Measurements from ENCODE around the gene SOCS3.
A peak's percentile ranks its signal among the peaks of the same experiment; 100 is the strongest.

Gene SOCS3

GRCh38 chr17:78375401-78376151, 15.7 kb upstream of the SOCS3 start:
- Histone ChIP-seq H3K4me3 (ENCODE audit: low read depth in 1 of 2, low read length in 2 of 2) (no peak overlapping the region), H3K27ac (ENCODE audit: low read length) (peak overlapping the region; percentile 88), H3K9me3 (ENCODE audit: control insufficient read depth in 1 of 2, low read length in 2 of 2) (no peaks in the 10 kb centered on the region), H3K27me3 (ENCODE audit: low read depth, low read length) (no peaks in the 10 kb centered on the region), H3K36me3 (ENCODE audit: control insufficient read depth in 1 of 2, insufficient read depth in 2 of 2, low read length in 2 of 2) (peaks cover 0 to 10% of the 10 kb centered on the region in 2 donors), H3K4me1 (ENCODE audit: control insufficient read depth in 1 of 2, insufficient read depth in 2 of 2, low read length in 2 of 2) (peaks cover 11 to 13% of the 10 kb centered on the region in 2 donors)

GRCh38 chr17:78374631-78375274, 14.9 kb upstream of the SOCS3 start:
- no peaks in the 10 kb centered on the region for H3K27me3 ChIP-seq (ENCODE audit: low read depth, low read length)
- H3K36me3 ChIP-seq (ENCODE audit: control insufficient read depth in 1 of 2, insufficient read depth in 2 of 2, low read length in 2 of 2): peaks cover 0 to 10% of the 10 kb centered on the region in 2 donors
- no peak overlapping the region for H3K4me3 ChIP-seq (ENCODE audit: low read depth in 1 of 2, low read length in 2 of 2)
- H3K27ac ChIP-seq (ENCODE audit: low read length): peak overlapping the region; percentile 88
- H3K4me1 ChIP-seq (ENCODE audit: control insufficient read depth in 1 of 2, insufficient read depth in 2 of 2, low read length in 2 of 2): peaks cover 8 to 13% of the 10 kb centered on the region in 2 donors
- no peaks in the 10 kb centered on the region for H3K9me3 ChIP-seq (ENCODE audit: control insufficient read depth in 1 of 2, low read length in 2 of 2)

DNA sequence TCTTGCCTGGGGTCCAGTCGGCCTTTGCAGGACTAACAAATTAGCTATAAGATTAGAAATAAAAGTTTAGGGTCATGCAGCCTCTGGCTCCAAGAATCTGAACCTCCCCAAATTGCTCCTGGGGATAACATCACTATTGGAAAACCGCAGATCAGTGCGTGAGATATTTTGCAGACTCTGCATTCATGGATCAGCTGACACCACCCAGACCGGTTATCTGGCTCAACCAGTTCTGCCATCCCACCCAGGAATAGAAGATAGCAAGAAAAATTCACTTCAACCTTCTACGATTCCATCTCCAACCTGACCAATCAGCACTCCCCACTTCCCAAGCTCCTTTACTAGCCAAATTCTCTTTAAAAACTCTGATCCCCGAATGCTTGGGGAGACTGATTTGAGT, 14.3 kb upstream of the SOCS3 start:
- H3K9me3 ChIP-seq (ENCODE audit: control insufficient read depth in 1 of 2, low read length in 2 of 2): no peaks in the 10 kb centered on the region
- no peak overlapping the region for H3K4me3 ChIP-seq (ENCODE audit: low read depth in 1 of 2, low read length in 2 of 2)
- H3K36me3 ChIP-seq (ENCODE audit: control insufficient read depth in 1 of 2, insufficient read depth in 2 of 2, low read length in 2 of 2): peaks cover 0 to 10% of the 10 kb centered on the region in 2 donors
- H3K27me3 ChIP-seq (ENCODE audit: low read depth, low read length): no peaks in the 10 kb centered on the region
- H3K27ac ChIP-seq (ENCODE audit: low read length): peak overlapping the region; percentile 88
- peaks cover 3 to 10% of the 10 kb centered on the region in 2 donors for H3K4me1 ChIP-seq (ENCODE audit: control insufficient read depth in 1 of 2, insufficient read depth in 2 of 2, low read length in 2 of 2)

DNA sequence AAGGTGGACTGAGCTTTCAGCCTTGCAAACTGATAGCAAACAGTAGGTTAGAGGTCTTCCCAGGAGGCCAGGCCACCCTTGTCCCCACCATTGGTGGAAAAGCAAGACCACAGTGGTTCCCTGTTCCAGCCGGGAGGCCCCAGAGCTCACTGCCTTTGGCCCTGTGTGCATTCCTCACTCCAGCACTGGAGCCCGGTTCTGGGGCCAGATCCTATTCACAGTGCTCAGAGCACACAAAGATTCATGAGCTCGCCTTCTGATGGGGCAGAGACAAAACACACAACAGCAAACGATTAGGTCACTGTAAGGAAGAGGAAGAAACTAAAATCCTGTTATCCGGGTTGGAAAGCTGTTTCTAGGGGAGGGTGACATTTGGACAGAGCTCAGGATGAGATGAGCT, 13.0 kb upstream of the SOCS3 start:
- H3K9me3 ChIP-seq (ENCODE audit: control insufficient read depth in 1 of 2, low read length in 2 of 2): no peaks in the 10 kb centered on the region
- H3K27me3 ChIP-seq (ENCODE audit: low read depth, low read length): no peaks in the 10 kb centered on the region
- H3K36me3 ChIP-seq (ENCODE audit: control insufficient read depth in 1 of 2, insufficient read depth in 2 of 2, low read length in 2 of 2): peaks cover 0 to 4% of the 10 kb centered on the region in 2 donors
- H3K27ac ChIP-seq (ENCODE audit: low read length): no peak overlapping the region
- no peak overlapping the region for H3K4me3 ChIP-seq (ENCODE audit: low read depth in 1 of 2, low read length in 2 of 2)
- peaks cover 0 to 8% of the 10 kb centered on the region in 2 donors for H3K4me1 ChIP-seq (ENCODE audit: control insufficient read depth in 1 of 2, insufficient read depth in 2 of 2, low read length in 2 of 2)

- no peak overlapping the region for H3K4me3 ChIP-seq (ENCODE audit: low read depth in 1 of 2, low read length in 2 of 2)
- H3K36me3 ChIP-seq (ENCODE audit: control insufficient read depth in 1 of 2, insufficient read depth in 2 of 2, low read length in 2 of 2): peaks cover 0 to 4% of the 10 kb centered on the region in 2 donors
- H3K9me3 ChIP-seq (ENCODE audit: control insufficient read depth in 1 of 2, low read length in 2 of 2): no peaks in the 10 kb centered on the region
- H3K4me1 ChIP-seq (ENCODE audit: control insufficient read depth in 1 of 2, insufficient read depth in 2 of 2, low read length in 2 of 2): peaks cover 0 to 8% of the 10 kb centered on the region in 2 donors
- no peak overlapping the region for H3K27ac ChIP-seq (ENCODE audit: low read length)
- no peaks in the 10 kb centered on the region for H3K27me3 ChIP-seq (ENCODE audit: low read depth, low read length)
Measured at GRCh38 chr17:78371056-78371455, 11.2 kb upstream of the SOCS3 start.

DNA sequence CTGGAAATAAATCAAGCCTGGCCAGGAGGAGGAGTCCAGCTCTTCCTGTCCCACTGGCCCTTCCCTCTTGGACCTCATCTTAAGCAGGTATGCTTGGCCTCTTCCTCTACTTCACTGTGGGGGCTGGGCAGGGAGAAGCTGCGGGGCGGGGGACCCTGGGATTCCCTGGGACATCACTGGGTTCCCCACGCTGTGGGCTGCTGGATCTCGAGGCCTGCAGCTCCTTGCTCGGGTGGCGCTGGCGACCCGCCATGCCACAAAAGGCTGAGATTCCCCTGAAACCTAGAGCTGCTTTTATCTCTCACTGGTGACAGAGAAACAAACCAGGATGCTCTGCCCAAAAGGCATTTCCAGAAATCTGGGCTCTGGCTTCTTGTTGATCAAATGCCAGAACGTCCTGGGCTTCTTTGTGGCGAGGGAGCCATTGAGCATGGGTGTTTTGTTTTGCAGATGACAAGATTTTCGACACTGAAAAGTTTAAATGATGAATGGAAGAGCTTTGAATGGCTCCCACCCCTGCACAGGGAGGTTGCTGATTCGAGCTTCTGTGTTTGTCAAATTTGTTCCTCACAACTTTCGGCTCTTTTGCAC, 10.0 kb upstream of the SOCS3 start:
- H3K27ac ChIP-seq (ENCODE audit: low read length): no peak overlapping the region
- H3K4me3 ChIP-seq (ENCODE audit: low read depth in 1 of 2, low read length in 2 of 2): no peak overlapping the region
- no peaks in the 10 kb centered on the region for H3K9me3 ChIP-seq (ENCODE audit: control insufficient read depth in 1 of 2, low read length in 2 of 2)
- no peaks in the 10 kb centered on the region for H3K4me1 ChIP-seq (ENCODE audit: control insufficient read depth in 1 of 2, insufficient read depth in 2 of 2, low read length in 2 of 2)
- H3K36me3 ChIP-seq (ENCODE audit: control insufficient read depth in 1 of 2, insufficient read depth in 2 of 2, low read length in 2 of 2): peaks cover 0 to under 1% of the 10 kb centered on the region in 2 donors
- H3K27me3 ChIP-seq (ENCODE audit: low read depth, low read length): no peaks in the 10 kb centered on the region

GRCh38 chr17:78368854-78369495, 9.1 kb upstream of the SOCS3 start:
- H3K27me3 ChIP-seq (ENCODE audit: low read depth, low read length): no peaks in the 10 kb centered on the region
- no peaks in the 10 kb centered on the region for H3K36me3 ChIP-seq (ENCODE audit: control insufficient read depth in 1 of 2, insufficient read depth in 2 of 2, low read length in 2 of 2)
- H3K4me3 ChIP-seq (ENCODE audit: low read depth in 1 of 2, low read length in 2 of 2): no peak overlapping the region
- no peaks in the 10 kb centered on the region for H3K4me1 ChIP-seq (ENCODE audit: control insufficient read depth in 1 of 2, insufficient read depth in 2 of 2, low read length in 2 of 2)
- no peak overlapping the region for H3K27ac ChIP-seq (ENCODE audit: low read length)
- no peaks in the 10 kb centered on the region for H3K9me3 ChIP-seq (ENCODE audit: control insufficient read depth in 1 of 2, low read length in 2 of 2)

GRCh38 chr17:78368348-78368747, 8.5 kb upstream of the SOCS3 start:
- H3K4me1 ChIP-seq (ENCODE audit: control insufficient read depth in 1 of 2, insufficient read depth in 2 of 2, low read length in 2 of 2): no peaks in the 10 kb centered on the region
- H3K27me3 ChIP-seq (ENCODE audit: low read depth, low read length): no peaks in the 10 kb centered on the region
- H3K4me3 ChIP-seq (ENCODE audit: low read depth in 1 of 2, low read length in 2 of 2): no peak overlapping the region
- H3K9me3 ChIP-seq (ENCODE audit: control insufficient read depth in 1 of 2, low read length in 2 of 2): no peaks in the 10 kb centered on the region
- H3K36me3 ChIP-seq (ENCODE audit: control insufficient read depth in 1 of 2, insufficient read depth in 2 of 2, low read length in 2 of 2): no peaks in the 10 kb centered on the region
- H3K27ac ChIP-seq (ENCODE audit: low read length): no peak overlapping the region

DNA sequence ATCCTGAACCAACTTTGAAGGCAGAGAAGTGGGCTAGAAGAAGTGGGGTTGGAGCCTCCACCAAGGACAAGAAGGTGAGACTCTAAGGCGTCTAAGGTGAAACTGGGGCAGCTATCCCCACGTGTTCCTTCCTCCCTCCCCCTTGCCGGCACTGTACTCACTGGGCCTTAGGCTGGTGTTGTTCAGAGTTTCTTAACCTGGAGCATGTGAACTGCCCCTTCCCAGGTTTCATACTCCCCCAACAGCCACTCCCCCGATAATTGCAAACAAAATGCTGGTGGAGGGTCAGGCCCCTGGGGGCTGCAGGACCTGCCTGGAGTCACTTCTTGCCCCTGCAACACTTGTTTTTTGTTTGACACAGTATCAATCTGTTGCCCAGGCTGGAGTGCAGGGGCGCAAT, 7.3 kb upstream of the SOCS3 start:
- no peaks in the 10 kb centered on the region for H3K27me3 ChIP-seq (ENCODE audit: low read depth, low read length)
- H3K36me3 ChIP-seq (ENCODE audit: control insufficient read depth in 1 of 2, insufficient read depth in 2 of 2, low read length in 2 of 2): no peaks in the 10 kb centered on the region
- no peak overlapping the region for H3K27ac ChIP-seq (ENCODE audit: low read length)
- H3K9me3 ChIP-seq (ENCODE audit: control insufficient read depth in 1 of 2, low read length in 2 of 2): no peaks in the 10 kb centered on the region
- no peak overlapping the region for H3K4me3 ChIP-seq (ENCODE audit: low read depth in 1 of 2, low read length in 2 of 2)
- no peaks in the 10 kb centered on the region for H3K4me1 ChIP-seq (ENCODE audit: control insufficient read depth in 1 of 2, insufficient read depth in 2 of 2, low read length in 2 of 2)

GRCh38 chr17:78366109-78366848, 6.4 kb upstream of the SOCS3 start:
- H3K9me3 ChIP-seq (ENCODE audit: control insufficient read depth in 1 of 2, low read length in 2 of 2): no peaks in the 10 kb centered on the region
- H3K27ac ChIP-seq (ENCODE audit: low read length): peak overlapping the region; percentile 29
- no peaks in the 10 kb centered on the region for H3K4me1 ChIP-seq (ENCODE audit: control insufficient read depth in 1 of 2, insufficient read depth in 2 of 2, low read length in 2 of 2)
- H3K4me3 ChIP-seq (ENCODE audit: low read depth in 1 of 2, low read length in 2 of 2): no peak overlapping the region
- no peaks in the 10 kb centered on the region for H3K27me3 ChIP-seq (ENCODE audit: low read depth, low read length)
- H3K36me3 ChIP-seq (ENCODE audit: control insufficient read depth in 1 of 2, insufficient read depth in 2 of 2, low read length in 2 of 2): no peaks in the 10 kb centered on the region

Data from muscle layer of duodenum (tissue), 2 donors.